Measurements from ENCODE around the gene VGLL2. TPM values are rescaled to one million over a fixed set of nuclear protein-coding genes. Genes with fewer than 3 reads are reported as not detected.
A peak's percentile ranks its signal among the peaks of the same experiment; 100 is the strongest.

VGLL2 gene
- total and polyA plus RNA-seq, 2 of the 13 experiments (the other 11 are each of a cell fraction or from before 2014, with no cell fraction given): not detected

GRCh38 chr6:117253785-117254184 lies 11.6 kb upstream of the VGLL2 start:
- POLR2A ChIA-PET: no interaction called here
- Histone ChIP-seq H3K79me2 (ENCODE audit: insufficient read depth, low read length) (no peaks in the 10 kb centered on the region), H2AFZ (ENCODE audit: low read length) (no peak overlapping the region), H3K9me3 (ENCODE audit: low read length) (no peaks in the 10 kb centered on the region), H3K27me3 (ENCODE audit: control insufficient read depth in 1 of 2, insufficient read depth in 2 of 2, low read length in 2 of 2) (no peaks in the 10 kb centered on the region), H3K4me2 (ENCODE audit: low read depth, low read length) (no peak overlapping the region), H3K4me1 (ENCODE audit: insufficient read depth, low read length) (no peaks in the 10 kb centered on the region), H4K20me1 (ENCODE audit: insufficient read depth, low read length) (no peaks in the 10 kb centered on the region), H3K9ac (ENCODE audit: insufficient read depth, low read depth, low read length) (no peak overlapping the region), H3K36me3 (replicated peaks in 1 of 2; ENCODE audit: control insufficient read depth in 1 of 2, insufficient read depth in 2 of 2, low read length in 2 of 2) (no peaks in the 10 kb centered on the region), H3K4me3 (replicated peaks in 1 of 3; ENCODE audit: insufficient read depth in 1 of 3, low read depth in 2 of 3, low read length in 3 of 3) (no peak overlapping the region), H3K27ac (ENCODE audit: extremely low read length, insufficient read depth, low read length) (no peak overlapping the region)
- FAIRE-seq (no peak), DNase-seq (ENCODE audit: low spot score) (no peak), ATAC-seq (no peak)
- no TSS peak for BruUV-seq (replicated peaks)
- WGBS (ENCODE audit: low lambda C conversion rate): 1% methylated on average over 2 of the region's 2 CpGs
- intact Hi-C loops (cut with micrococcal nuclease; ENCODE audit: unreplicated experiment) (no loop called here), in situ Hi-C loops (cut with HindIII; ENCODE audit: extremely low pct_ligation_motif_present, low pct_unique_long_range_greater_than_20kb) (no loop called here)
- CTCF ChIA-PET (ENCODE audit: low intra/inter-chr PET ratio, low total read pairs): no interaction called here
- TF ChIP-seq MAFK (conservative IDR thresholded peaks at IDR 0.05 in 1 of 2, IDR thresholded peaks at IDR 0.05 in 1 of 2; ENCODE audit: low read length in 2 of 2): peak; percentile 26 to 65; a peak in 3 of 4 replicates
- TF ChIP-seq GATAD1 (CRISPR knock-in tag; IDR thresholded peaks at IDR 0.05): no peak
- no peak for TF ChIP-seq HOXD1 (CRISPR knock-in tag; IDR thresholded peaks at IDR 0.05)
- no peak for TF ChIP-seq XBP1 (CRISPR knock-in tag; IDR thresholded peaks at IDR 0.05)
- TF ChIP-seq FIP1L1 (IDR thresholded peaks at IDR 0.05; ENCODE audit: borderline replicate concordance, insufficient read depth, low read depth, low read length): no peak
- no peak for TF ChIP-seq RAD21 (CRISPR knock-in tag; IDR thresholded peaks at IDR 0.05)
- peak; percentile 44; the same call in 1 of the 2 replicates for TF ChIP-seq MAFF (IDR thresholded peaks at IDR 0.05; ENCODE audit: low read depth, low read length)
- TF ChIP-seq ZMYM2 (CRISPR knock-in tag; IDR thresholded peaks at IDR 0.05): no peak

- ChIA-PET POLR2A (no interaction called here), CTCF (ENCODE audit: low intra/inter-chr PET ratio, low total read pairs) (no interaction called here)
- TF ChIP-seq ETV6 (CRISPR knock-in tag; conservative IDR thresholded peaks at IDR 0.05) (no peak), SNAI1 (CRISPR knock-in tag; IDR thresholded peaks at IDR 0.05; ENCODE audit: borderline replicate concordance) (no peak), PBX3 (CRISPR knock-in tag; IDR thresholded peaks at IDR 0.05; ENCODE audit: borderline replicate concordance) (no peak), MYC (CRISPR knock-in tag; IDR thresholded peaks at IDR 0.05; ENCODE audit: borderline replicate concordance) (no peak), ZFP1 (CRISPR knock-in tag; IDR thresholded peaks at IDR 0.05) (no peak), MYNN (CRISPR knock-in tag; IDR thresholded peaks at IDR 0.05; ENCODE audit: low read depth) (no peak), GRHL1 (CRISPR knock-in tag; conservative IDR thresholded peaks at IDR 0.05) (no peak), ZNF326 (CRISPR knock-in tag; IDR thresholded peaks at IDR 0.05; ENCODE audit: borderline replicate concordance) (no peak), BORCS8-MEF2B (CRISPR knock-in tag; IDR thresholded peaks at IDR 0.05) (no peak), LCORL (IDR thresholded peaks at IDR 0.05) (no peak), LCORL (CRISPR knock-in tag; IDR thresholded peaks at IDR 0.05) (no peak)
- Histone ChIP-seq H3K4me2 (ENCODE audit: low read depth, low read length) (no peak overlapping the region), H3K4me3 (replicated peaks in 1 of 3; ENCODE audit: insufficient read depth in 1 of 3, low read depth in 2 of 3, low read length in 3 of 3) (no peak overlapping the region), H3K79me2 (ENCODE audit: insufficient read depth, low read length) (no peaks in the 10 kb centered on the region), H3K9ac (ENCODE audit: insufficient read depth, low read depth, low read length) (no peak overlapping the region), H4K20me1 (ENCODE audit: insufficient read depth, low read length) (no peaks in the 10 kb centered on the region), H3K36me3 (replicated peaks in 1 of 2; ENCODE audit: control insufficient read depth in 1 of 2, insufficient read depth in 2 of 2, low read length in 2 of 2) (no peaks in the 10 kb centered on the region), H2AFZ (ENCODE audit: low read length) (no peak overlapping the region), H3K4me1 (ENCODE audit: insufficient read depth, low read length) (peaks cover 19% of the 10 kb centered on the region), H3K9me3 (ENCODE audit: low read length) (no peaks in the 10 kb centered on the region), H3K27me3 (ENCODE audit: control insufficient read depth in 1 of 2, insufficient read depth in 2 of 2, low read length in 2 of 2) (peaks cover 16 to 53% of the 10 kb centered on the region in 2 experiments), H3K27ac (ENCODE audit: extremely low read length, insufficient read depth, low read length) (no peak overlapping the region)
- FAIRE-seq (no peak), ATAC-seq (no peak), DNase-seq (ENCODE audit: low spot score) (no peak)
- intact Hi-C loops (cut with micrococcal nuclease; ENCODE audit: unreplicated experiment) (no loop called here), in situ Hi-C loops (cut with HindIII; ENCODE audit: extremely low pct_ligation_motif_present, low pct_unique_long_range_greater_than_20kb) (no loop called here)
- WGBS (ENCODE audit: low lambda C conversion rate): 51% methylated on average over 8 of the region's 8 CpGs
- BruUV-seq (replicated peaks): no TSS peak
Measured at GRCh38 chr6:117262799-117263198, 2.6 kb upstream of the VGLL2 start.
